Ishikawa (cell line): ENCODE results near the gene RWDD4.

Experiments
- CEBPB ChIP-seq: IDR thresholded peaks from 2 replicates; pipeline ENCODE4 v1.6.1; 2012
- CREB1 ChIP-seq: IDR thresholded peaks from 2 replicates; pipeline ENCODE4 v1.6.1; 2012; ENCODE audit warnings: low read depth
- EP300 ChIP-seq: IDR thresholded peaks from 2 replicates; pipeline ENCODE4 v1.6.1; 2012; ENCODE audit warnings: borderline replicate concordance
- TEAD4 ChIP-seq: IDR thresholded peaks from 2 replicates; pipeline ENCODE4 v1.6.1; 2012
- YY1 ChIP-seq: IDR thresholded peaks from 2 replicates; pipeline ENCODE4 v1.6.1; 2012; ENCODE audit warnings: low read depth
- TF ChIP-seq, protein P1 (sequence below): IDR thresholded peaks from 2 replicates; pipeline ENCODE4 v1.6.1; 2012; ENCODE audit warnings: low read depth, mild to moderate bottlenecking
- TF ChIP-seq, protein P2 (sequence below): IDR thresholded peaks from 2 replicates; pipeline ENCODE4 v1.6.1; 2012

DNA sequence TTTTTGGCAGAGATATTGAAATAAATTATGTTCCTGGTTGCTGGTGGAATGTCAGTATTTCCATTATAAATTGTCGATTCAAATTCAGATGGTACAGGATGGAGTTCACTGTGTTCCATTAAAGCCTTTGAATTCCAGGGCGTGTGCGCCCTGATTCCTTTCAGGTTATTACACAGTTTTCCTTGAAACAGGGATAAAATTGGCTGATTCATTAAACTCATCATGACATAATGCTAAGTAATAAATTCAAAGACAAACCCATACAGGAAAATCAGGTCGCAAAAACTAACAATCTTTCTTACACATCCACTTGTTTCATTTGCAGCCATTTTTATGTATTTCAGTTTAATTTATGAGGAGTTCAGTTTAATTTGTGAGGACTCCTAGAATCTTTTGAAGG lies 51.1 kb downstream of the RWDD4 start:
- TF ChIP-seq, protein P1, sequence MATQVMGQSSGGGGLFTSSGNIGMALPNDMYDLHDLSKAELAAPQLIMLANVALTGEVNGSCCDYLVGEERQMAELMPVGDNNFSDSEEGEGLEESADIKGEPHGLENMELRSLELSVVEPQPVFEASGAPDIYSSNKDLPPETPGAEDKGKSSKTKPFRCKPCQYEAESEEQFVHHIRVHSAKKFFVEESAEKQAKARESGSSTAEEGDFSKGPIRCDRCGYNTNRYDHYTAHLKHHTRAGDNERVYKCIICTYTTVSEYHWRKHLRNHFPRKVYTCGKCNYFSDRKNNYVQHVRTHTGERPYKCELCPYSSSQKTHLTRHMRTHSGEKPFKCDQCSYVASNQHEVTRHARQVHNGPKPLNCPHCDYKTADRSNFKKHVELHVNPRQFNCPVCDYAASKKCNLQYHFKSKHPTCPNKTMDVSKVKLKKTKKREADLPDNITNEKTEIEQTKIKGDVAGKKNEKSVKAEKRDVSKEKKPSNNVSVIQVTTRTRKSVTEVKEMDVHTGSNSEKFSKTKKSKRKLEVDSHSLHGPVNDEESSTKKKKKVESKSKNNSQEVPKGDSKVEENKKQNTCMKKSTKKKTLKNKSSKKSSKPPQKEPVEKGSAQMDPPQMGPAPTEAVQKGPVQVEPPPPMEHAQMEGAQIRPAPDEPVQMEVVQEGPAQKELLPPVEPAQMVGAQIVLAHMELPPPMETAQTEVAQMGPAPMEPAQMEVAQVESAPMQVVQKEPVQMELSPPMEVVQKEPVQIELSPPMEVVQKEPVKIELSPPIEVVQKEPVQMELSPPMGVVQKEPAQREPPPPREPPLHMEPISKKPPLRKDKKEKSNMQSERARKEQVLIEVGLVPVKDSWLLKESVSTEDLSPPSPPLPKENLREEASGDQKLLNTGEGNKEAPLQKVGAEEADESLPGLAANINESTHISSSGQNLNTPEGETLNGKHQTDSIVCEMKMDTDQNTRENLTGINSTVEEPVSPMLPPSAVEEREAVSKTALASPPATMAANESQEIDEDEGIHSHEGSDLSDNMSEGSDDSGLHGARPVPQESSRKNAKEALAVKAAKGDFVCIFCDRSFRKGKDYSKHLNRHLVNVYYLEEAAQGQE, result no peak
- no peak for TF ChIP-seq CREB1
- TF ChIP-seq TEAD4, result no peak
- TF ChIP-seq YY1, result no peak
- TF ChIP-seq EP300, result no peak
- no peak for TF ChIP-seq CEBPB
- TF ChIP-seq, protein P2, sequence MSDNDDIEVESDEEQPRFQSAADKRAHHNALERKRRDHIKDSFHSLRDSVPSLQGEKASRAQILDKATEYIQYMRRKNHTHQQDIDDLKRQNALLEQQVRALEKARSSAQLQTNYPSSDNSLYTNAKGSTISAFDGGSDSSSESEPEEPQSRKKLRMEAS, result no peak
